Adrenal gland (tissue), 5 donors: ENCODE data around the gene FMO1.

ENCODE experiments used
- POLR2A ChIP-seq, 2 donors: fragments of 450-650 bp; IDR thresholded peaks; one replicate each; pipeline ENCODE4 v1.6.1; 2017; ENCODE audit warnings: antibody characterized with exemption in 2 of 2, mild to moderate bottlenecking in 2 of 2, moderate library complexity in 1 of 2
- TF ChIP-seq, protein P1 (sequence below), 6 experiments: fragments of 450-650 bp in 4 of 6; fragments of 200-600 bp in 2 of 6; sonication (generic) in 1 of 6; IDR thresholded peaks; 1 replicate in 5 of 6; 2 replicates in 1 of 6; pipeline versions ENCODE4 v1.5.1 to v1.8.0; 2016 to 2021; ENCODE audit warnings: antibody characterized with exemption in 6 of 6, mild to moderate bottlenecking in 2 of 6, moderate library complexity in 1 of 6
- donor health status: DM: no; HTN: no; CAD: no.

GRCh38 chr1:171218661-171219060 is 29.6 kb upstream of the FMO1 start:
- TF ChIP-seq, protein P1, sequence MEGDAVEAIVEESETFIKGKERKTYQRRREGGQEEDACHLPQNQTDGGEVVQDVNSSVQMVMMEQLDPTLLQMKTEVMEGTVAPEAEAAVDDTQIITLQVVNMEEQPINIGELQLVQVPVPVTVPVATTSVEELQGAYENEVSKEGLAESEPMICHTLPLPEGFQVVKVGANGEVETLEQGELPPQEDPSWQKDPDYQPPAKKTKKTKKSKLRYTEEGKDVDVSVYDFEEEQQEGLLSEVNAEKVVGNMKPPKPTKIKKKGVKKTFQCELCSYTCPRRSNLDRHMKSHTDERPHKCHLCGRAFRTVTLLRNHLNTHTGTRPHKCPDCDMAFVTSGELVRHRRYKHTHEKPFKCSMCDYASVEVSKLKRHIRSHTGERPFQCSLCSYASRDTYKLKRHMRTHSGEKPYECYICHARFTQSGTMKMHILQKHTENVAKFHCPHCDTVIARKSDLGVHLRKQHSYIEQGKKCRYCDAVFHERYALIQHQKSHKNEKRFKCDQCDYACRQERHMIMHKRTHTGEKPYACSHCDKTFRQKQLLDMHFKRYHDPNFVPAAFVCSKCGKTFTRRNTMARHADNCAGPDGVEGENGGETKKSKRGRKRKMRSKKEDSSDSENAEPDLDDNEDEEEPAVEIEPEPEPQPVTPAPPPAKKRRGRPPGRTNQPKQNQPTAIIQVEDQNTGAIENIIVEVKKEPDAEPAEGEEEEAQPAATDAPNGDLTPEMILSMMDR (IDR thresholded peaks at IDR 0.05) = no peak
- TF ChIP-seq POLR2A (IDR thresholded peaks at IDR 0.05) = no peak
